ENCODE measurements around the gene CDH26.

Gene CDH26

DNA sequence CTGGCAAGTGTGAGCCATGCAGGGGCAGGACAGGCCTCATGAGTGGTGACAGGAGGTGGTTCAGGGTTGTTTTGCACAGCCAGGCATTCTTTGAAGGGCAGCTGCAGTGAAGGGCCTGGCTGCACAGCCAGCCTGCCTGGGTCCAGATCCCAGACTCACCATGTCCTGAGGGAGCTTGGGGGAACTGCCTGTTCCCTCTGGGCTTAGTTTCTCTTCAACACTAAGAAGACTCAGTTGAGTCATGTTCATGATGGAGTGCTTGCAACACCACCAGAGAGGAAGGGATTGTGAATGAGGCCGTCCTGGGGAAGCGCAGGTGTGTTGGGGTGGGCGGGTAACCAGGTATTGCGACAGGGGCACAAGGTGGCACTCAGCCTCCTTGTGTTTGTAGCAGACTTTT lies 102.4 kb downstream of the CDH26 start:
- no peaks in the 10 kb centered on the region for H4K20me1 ChIP-seq (ENCODE audit: low read depth, low read length)
- no peak overlapping the region for H2AFZ ChIP-seq (ENCODE audit: low read depth, low read length, severe bottlenecking)
- H3F3A ChIP-seq (ENCODE audit: insufficient read depth) = no peaks in the 10 kb centered on the region
- no peak overlapping the region for H3K9ac ChIP-seq (ENCODE audit: low read length)
- H3K27ac ChIP-seq (ENCODE audit: low read depth, low read length) = no peak overlapping the region
- H3K27me3 ChIP-seq (ENCODE audit: low read length) = no peaks in the 10 kb centered on the region
- TF ChIP-seq CTCF (IDR thresholded peaks at IDR 0.05; ENCODE audit: insufficient read depth, low read length, poor library complexity, severe bottlenecking) = no peak
- no peaks in the 10 kb centered on the region for H3K9me3 ChIP-seq (ENCODE audit: insufficient read depth, low read length)
- H3K9me2 ChIP-seq (replicated peaks; ENCODE audit: insufficient read depth, low read length) = no peaks in the 10 kb centered on the region
- no peak overlapping the region for H3K4me2 ChIP-seq (ENCODE audit: low read depth, low read length, poor library complexity, severe bottlenecking)
- no peaks in the 10 kb centered on the region for H3K79me2 ChIP-seq (ENCODE audit: insufficient read depth, low read length)
- no peak overlapping the region for H3K4me3 ChIP-seq (ENCODE audit: insufficient read depth, low read length, poor library complexity, severe bottlenecking)
- H3K36me3 ChIP-seq (ENCODE audit: low read length) = no peaks in the 10 kb centered on the region

GRCh38 chr20:60062431-60063047 lies 104.3 kb downstream of the CDH26 start:
- Histone ChIP-seq H3K4me2 (ENCODE audit: low read depth, low read length, poor library complexity, severe bottlenecking) (no peak overlapping the region), H4K20me1 (ENCODE audit: low read depth, low read length) (no peaks in the 10 kb centered on the region), H3K36me3 (ENCODE audit: low read length) (no peaks in the 10 kb centered on the region), H3F3A (ENCODE audit: insufficient read depth) (no peaks in the 10 kb centered on the region), H2AFZ (ENCODE audit: low read depth, low read length, severe bottlenecking) (no peak overlapping the region), H3K79me2 (ENCODE audit: insufficient read depth, low read length) (no peaks in the 10 kb centered on the region), H3K4me3 (ENCODE audit: insufficient read depth, low read length, poor library complexity, severe bottlenecking) (no peak overlapping the region), H3K9me2 (replicated peaks; ENCODE audit: insufficient read depth, low read length) (no peaks in the 10 kb centered on the region), H3K9me3 (ENCODE audit: insufficient read depth, low read length) (no peaks in the 10 kb centered on the region), H3K27me3 (ENCODE audit: low read length) (no peaks in the 10 kb centered on the region), H3K9ac (ENCODE audit: low read length) (no peak overlapping the region), H3K27ac (ENCODE audit: low read depth, low read length) (no peak overlapping the region)
- no peak for TF ChIP-seq CTCF (IDR thresholded peaks at IDR 0.05; ENCODE audit: insufficient read depth, low read length, poor library complexity, severe bottlenecking)
- TF ChIP-seq EZH2phosphoT487 (conservative IDR thresholded peaks at IDR 0.05; ENCODE audit: low read length) = no peak

- Histone ChIP-seq H3K9me2 (replicated peaks; ENCODE audit: insufficient read depth, low read length) (no peaks in the 10 kb centered on the region), H3K79me2 (ENCODE audit: insufficient read depth, low read length) (no peaks in the 10 kb centered on the region), H3K27ac (ENCODE audit: low read depth, low read length) (no peak overlapping the region), H3K36me3 (ENCODE audit: low read length) (no peaks in the 10 kb centered on the region), H4K20me1 (ENCODE audit: low read depth, low read length) (no peaks in the 10 kb centered on the region), H3K9ac (ENCODE audit: low read length) (no peak overlapping the region), H3K4me3 (ENCODE audit: insufficient read depth, low read length, poor library complexity, severe bottlenecking) (no peak overlapping the region), H3K27me3 (ENCODE audit: low read length) (no peaks in the 10 kb centered on the region), H3F3A (ENCODE audit: insufficient read depth) (no peaks in the 10 kb centered on the region), H3K4me2 (ENCODE audit: low read depth, low read length, poor library complexity, severe bottlenecking) (no peak overlapping the region), H3K9me3 (ENCODE audit: insufficient read depth, low read length) (no peaks in the 10 kb centered on the region), H2AFZ (ENCODE audit: low read depth, low read length, severe bottlenecking) (no peak overlapping the region)
- no peak for TF ChIP-seq EZH2phosphoT487 (conservative IDR thresholded peaks at IDR 0.05; ENCODE audit: low read length)
- no peak for TF ChIP-seq CTCF (IDR thresholded peaks at IDR 0.05; ENCODE audit: insufficient read depth, low read length, poor library complexity, severe bottlenecking)
Measured at GRCh38 chr20:60063048-60063451, 104.8 kb downstream of the CDH26 start.
